HCEC 1CT (cell line): ENCODE data around the gene ZNF496.
A peak's percentile ranks its signal among the peaks of the same experiment; 100 is the strongest.
"Not testable (repeated sequence)": the region's sequence is repeated elsewhere in the genome, so short reads cannot be mapped to it uniquely, and the experiment has no call there.

Experiments used
- DNase-seq: peaks from one replicate; pipeline ENCODE4 v3.0.0-alpha.2; 2017

ZNF496 gene

GRCh38 chr1:247358920-247359319 lies 27.3 kb upstream of the ZNF496 start:
- no peak for DNase-seq

- peak; percentile 39 for DNase-seq
These were observed 26.1 kb upstream of the ZNF496 start for GRCh38 chr1:247357781-247358211.

- DNase-seq: peak; percentile 17
These were observed 25.5 kb upstream of the ZNF496 start for GRCh38 chr1:247357052-247357780.

GRCh38 chr1:247355160-247355559 lies 23.5 kb upstream of the ZNF496 start:
- not testable (repeated sequence) for DNase-seq

- no peak for DNase-seq
These were observed 20.5 kb upstream of the ZNF496 start for GRCh38 chr1:247352175-247352574.

GRCh38 chr1:247350587-247350986 lies 18.9 kb upstream of the ZNF496 start:
- DNase-seq: no peak

GRCh38 chr1:247347477-247348222 lies 16.0 kb upstream of the ZNF496 start:
- no peak for DNase-seq

GRCh38 chr1:247345881-247346280 lies 14.2 kb upstream of the ZNF496 start:
- no peak for DNase-seq

GRCh38 chr1:247343801-247344200 lies 12.1 kb upstream of the ZNF496 start:
- DNase-seq: no peak

GRCh38 chr1:247338723-247339275 lies 7.1 kb upstream of the ZNF496 start:
- peak; percentile 28 for DNase-seq

- DNase-seq: no peak
These were observed 6.3 kb upstream of the ZNF496 start for GRCh38 chr1:247337961-247338360.

GRCh38 chr1:247337250-247337746 lies 5.6 kb upstream of the ZNF496 start:
- DNase-seq: no peak

GRCh38 chr1:247336390-247336789 lies 4.7 kb upstream of the ZNF496 start:
- no peak for DNase-seq

- no peak for DNase-seq
These were observed 4.2 kb upstream of the ZNF496 start for GRCh38 chr1:247335882-247336281.

- no peak for DNase-seq
These were observed 2.9 kb upstream of the ZNF496 start for GRCh38 chr1:247334378-247335133.

- DNase-seq: peak; percentile 15
These were observed 1.1 kb upstream of the ZNF496 start for GRCh38 chr1:247332623-247333361.

GRCh38 chr1:247332215-247332622 lies 552 bp upstream of the ZNF496 start:
- peak; percentile 45 for DNase-seq

GRCh38 chr1:247331172-247331524 lies 519 bp downstream of the ZNF496 start:
- DNase-seq: peak; percentile 64

- DNase-seq: no peak
These were observed 1.0 kb downstream of the ZNF496 start for GRCh38 chr1:247330548-247331171.

GRCh38 chr1:247329097-247329617 lies 2.5 kb downstream of the ZNF496 start:
- no peak for DNase-seq

- no peak for DNase-seq
These were observed 3.4 kb downstream of the ZNF496 start for GRCh38 chr1:247328311-247328710.
